ENCODE measurements around the gene OTX2.

- TF ChIP-seq POLR2A (IDR thresholded peaks at IDR 0.05): no peak
- TF ChIP-seq, protein P1, sequence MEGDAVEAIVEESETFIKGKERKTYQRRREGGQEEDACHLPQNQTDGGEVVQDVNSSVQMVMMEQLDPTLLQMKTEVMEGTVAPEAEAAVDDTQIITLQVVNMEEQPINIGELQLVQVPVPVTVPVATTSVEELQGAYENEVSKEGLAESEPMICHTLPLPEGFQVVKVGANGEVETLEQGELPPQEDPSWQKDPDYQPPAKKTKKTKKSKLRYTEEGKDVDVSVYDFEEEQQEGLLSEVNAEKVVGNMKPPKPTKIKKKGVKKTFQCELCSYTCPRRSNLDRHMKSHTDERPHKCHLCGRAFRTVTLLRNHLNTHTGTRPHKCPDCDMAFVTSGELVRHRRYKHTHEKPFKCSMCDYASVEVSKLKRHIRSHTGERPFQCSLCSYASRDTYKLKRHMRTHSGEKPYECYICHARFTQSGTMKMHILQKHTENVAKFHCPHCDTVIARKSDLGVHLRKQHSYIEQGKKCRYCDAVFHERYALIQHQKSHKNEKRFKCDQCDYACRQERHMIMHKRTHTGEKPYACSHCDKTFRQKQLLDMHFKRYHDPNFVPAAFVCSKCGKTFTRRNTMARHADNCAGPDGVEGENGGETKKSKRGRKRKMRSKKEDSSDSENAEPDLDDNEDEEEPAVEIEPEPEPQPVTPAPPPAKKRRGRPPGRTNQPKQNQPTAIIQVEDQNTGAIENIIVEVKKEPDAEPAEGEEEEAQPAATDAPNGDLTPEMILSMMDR (IDR thresholded peaks at IDR 0.05): no peak
These were observed 11.0 kb downstream of the OTX2 start for GRCh38 chr14:56799343-56799645.

Data from tibial nerve (tissue), 3 donors.